Activated CD4-positive, alpha-beta T cell treated with anti-CD3 and anti-CD28 coated beads, Interleukin-2, amount 50 U/mL, for 16 hours (primary cell): ENCODE data around the gene EPHA4.
A peak's percentile ranks its signal among the peaks of the same experiment; 100 is the strongest.

Experiments
- DNase-seq: peaks from one replicate; pipeline ENCODE4 v3.0.0-alpha.2; 2020

The EPHA4 gene

DNA sequence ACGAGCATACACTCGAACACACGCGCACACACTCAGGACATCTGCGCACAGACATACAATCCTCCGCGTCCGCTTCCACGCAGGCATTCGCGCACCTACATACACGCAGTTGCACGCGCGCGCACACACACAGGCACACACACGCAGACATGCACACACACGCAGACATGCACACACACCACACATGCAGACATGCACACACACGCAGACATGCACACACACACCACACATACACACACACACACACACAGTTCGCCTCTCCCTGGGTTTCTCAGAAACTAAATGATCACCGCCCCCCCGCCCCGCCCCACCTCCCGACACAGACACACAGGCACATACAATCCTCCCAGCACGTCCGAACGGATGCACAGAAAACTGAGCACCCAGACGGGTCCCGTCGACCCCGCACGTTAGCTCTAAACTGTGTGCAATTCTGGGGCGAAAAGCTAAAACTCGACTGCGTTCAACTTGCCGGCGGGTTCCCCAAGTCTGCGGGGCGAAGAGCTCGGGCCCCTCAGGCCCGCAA is 1.0 kb downstream of the EPHA4 start:
- DNase-seq: peak; percentile 2

- DNase-seq: peak; percentile 14
Observed at GRCh38 chr2:221570321-221570935, 1.7 kb downstream of the EPHA4 start.

GRCh38 chr2:221569871-221570270 is 2.2 kb downstream of the EPHA4 start:
- DNase-seq: no peak

DNA sequence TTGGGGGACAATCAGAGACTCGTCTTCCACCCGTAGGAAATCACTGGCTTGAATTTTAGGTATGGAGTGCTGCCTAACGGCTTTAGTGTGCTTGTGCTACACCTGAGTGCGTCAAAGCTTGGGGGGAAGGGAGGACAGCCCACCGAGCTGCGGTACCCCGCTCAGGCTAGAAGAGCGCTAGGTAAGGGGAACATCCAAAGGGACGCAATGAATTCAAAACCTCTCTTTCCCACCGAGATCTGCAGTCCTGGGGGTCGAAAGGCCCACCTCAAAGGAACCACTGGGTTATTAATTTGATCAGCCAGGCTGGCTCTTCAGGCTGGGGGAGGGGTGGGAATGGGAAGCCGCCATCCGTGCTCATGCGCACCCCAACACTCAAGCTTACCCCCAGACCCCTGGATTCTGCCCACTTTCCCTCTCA is 2.7 kb downstream of the EPHA4 start:
- no peak for DNase-seq

GRCh38 chr2:221568299-221568698 is 3.8 kb downstream of the EPHA4 start:
- DNase-seq: no peak

GRCh38 chr2:221567809-221568208 is 4.3 kb downstream of the EPHA4 start:
- DNase-seq: no peak

- no peak for DNase-seq
Observed at GRCh38 chr2:221567231-221567760, 4.8 kb downstream of the EPHA4 start.

DNA sequence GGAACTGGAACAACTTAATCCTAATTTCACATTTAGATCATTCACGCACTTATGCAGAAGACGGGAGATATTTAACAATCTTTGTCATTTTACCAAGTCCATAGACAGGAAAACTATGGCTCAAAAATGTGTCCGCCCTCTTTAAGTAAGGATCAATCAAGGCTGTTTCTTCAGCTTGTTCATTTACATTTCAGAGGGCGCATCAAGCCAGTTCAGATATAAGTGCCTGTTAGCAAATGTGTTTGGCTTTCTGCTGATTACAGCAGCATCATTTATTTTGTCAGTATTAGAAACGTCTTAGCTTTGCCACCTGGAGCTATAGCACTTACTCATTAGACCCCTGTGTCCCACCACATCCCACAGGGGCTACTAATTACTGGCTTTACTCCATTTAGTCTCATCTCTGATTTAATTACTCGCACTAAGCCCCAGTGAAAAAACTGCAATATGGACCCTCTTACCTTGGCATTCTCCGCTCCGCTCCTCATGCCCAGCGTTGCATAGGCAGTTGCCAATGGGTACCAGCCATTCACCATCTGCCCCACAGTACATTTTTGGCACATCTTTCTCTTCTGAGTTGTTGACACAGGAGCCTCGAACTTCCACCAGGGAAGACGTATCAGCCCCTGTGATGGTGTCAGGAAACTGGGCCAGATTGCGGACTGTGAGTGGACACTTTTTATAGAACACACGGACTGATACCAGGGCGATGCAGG is 8.7 kb downstream of the EPHA4 start:
- no peak for DNase-seq

GRCh38 chr2:221562226-221562625 is 9.9 kb downstream of the EPHA4 start:
- DNase-seq: no peak

DNA sequence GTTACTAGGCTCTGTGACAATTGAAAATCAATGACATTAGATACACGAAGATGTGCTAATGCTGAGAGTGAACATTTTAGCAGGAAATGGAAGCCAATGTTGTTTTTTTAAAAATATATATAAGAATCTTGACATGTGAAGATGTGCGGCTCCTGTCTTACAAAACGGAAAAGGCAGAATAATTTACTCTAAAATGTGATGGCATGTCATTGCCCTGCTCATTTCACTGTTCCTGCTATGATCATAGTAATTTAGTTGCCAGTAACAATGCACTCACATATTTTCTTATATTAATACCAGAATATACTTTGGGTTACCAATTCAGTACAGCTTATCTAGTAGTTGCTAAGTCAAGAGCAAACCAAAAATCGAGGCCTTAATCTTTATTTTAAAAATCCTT is 10.3 kb downstream of the EPHA4 start:
- DNase-seq: no peak

- DNase-seq: no peak
Observed at GRCh38 chr2:221559991-221560390, 12.1 kb downstream of the EPHA4 start.

DNA sequence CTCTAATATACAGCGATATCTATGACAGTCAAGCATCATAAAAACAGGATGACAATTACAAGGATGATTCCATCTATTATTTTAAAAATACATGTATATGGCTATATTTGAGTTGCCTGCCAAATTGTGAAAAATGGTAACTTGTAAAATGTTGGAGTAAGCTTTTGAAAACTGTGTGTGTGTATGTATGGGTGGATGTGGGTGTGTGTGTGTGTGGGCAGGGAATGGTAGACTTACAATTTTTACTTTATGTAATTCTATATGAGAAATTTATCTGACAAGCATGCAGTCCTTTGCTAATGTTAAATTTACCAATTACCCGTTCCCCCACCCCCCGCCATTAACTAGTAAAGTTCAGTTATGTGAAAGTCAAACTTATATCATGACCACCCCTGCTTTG is 14.0 kb downstream of the EPHA4 start:
- no peak for DNase-seq

GRCh38 chr2:221555494-221555846 is 16.6 kb downstream of the EPHA4 start:
- no peak for DNase-seq

DNA sequence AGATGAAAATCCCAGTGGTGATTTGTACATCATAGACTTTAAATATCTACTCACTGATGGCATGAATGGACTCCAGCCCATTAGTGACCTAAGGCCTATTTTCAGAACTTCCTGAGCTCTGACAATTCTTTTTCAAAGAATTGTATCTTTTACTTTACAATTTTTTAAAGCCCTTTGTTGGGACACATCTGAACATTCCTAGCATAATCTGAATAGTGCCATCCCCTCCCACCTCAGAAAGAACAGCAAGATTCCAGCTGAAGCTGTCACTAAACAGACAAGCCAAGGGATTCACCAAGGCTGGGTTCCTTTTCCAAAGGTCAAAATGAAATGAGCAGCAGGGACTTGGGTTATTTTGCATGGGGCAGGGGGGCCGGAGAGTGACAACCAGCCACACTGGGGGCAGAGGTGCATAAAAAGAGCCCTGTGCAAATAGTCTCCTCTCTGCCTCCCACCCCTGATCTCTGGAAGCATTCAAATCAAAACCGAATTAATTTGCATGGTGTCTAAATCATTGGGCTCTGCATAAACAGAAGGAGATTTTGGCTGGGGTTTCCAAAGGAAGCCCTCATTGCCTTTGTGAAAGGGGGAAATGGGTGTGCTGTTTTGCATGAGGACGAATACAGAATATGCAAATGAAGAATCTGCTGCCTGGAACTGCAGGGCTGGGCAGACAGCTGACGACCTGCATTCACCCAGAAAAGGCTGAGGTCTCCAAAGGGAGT is 17.2 kb downstream of the EPHA4 start:
- DNase-seq: no peak

GRCh38 chr2:221553333-221553732 is 18.8 kb downstream of the EPHA4 start:
- no peak for DNase-seq

DNA sequence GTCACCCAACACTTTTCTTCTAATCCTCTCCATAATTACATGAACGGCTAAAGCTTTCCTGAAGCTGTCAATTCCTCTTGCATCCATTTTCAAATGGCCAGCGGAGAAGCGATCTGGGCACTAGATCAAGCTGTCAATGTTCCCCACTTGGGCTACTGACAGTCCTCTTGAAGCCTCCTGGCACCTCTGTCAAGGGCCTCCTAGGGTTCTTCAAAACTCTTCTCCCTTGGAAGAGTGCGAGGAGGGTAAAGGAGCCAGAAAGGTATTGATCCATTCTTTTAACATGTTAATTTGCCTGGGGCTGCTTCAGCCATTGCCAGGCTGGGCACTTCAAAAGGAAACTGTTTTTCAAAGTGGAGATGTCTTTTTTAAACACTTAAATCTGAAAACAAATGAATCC is 19.8 kb downstream of the EPHA4 start:
- no peak for DNase-seq

- DNase-seq: no peak
Observed at GRCh38 chr2:221551864-221552263, 20.2 kb downstream of the EPHA4 start.

DNA sequence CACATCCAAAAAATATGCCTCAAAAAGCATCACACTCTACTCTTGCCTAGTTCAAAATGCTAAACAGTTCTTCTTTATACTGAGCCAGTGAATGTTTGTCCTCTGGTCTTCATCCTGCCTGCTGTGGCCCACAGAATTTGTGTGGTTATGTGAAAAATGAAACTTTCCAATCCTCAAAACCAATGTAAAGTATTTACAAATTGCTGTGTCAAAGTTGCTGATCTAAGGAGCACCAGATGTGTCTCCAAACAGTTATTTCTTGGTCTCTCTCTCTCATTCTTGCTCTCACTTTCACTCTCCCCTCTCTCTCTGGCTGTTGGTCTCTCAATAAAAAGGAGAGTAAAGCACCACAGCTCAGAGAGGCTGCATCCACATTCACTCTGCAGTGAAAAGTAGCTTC is 23.0 kb downstream of the EPHA4 start:
- peak; percentile 24 for DNase-seq

GRCh38 chr2:221546505-221547225 is 25.4 kb downstream of the EPHA4 start:
- DNase-seq: no peak

- DNase-seq: no peak
Observed at GRCh38 chr2:221541131-221541735, 30.9 kb downstream of the EPHA4 start.

DNA sequence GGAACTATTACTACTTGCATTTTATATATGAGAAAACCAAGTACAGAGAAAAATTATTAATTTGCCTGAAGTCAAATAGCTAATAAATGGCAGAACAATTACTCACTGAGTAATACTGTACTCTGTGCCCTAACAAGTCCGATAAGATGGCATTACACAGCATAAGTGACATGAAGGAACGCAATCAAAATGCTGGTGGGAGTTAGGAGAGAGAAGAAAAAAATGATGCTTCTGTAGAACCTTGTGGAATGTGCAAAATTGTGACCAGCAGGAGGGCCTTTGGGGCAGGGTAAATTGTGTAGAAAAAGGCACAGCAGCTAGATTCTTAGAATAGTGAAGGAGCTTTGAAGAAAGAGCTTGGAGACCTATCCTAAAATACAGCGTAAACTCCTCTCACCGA is 32.9 kb downstream of the EPHA4 start:
- DNase-seq: no peak

DNA sequence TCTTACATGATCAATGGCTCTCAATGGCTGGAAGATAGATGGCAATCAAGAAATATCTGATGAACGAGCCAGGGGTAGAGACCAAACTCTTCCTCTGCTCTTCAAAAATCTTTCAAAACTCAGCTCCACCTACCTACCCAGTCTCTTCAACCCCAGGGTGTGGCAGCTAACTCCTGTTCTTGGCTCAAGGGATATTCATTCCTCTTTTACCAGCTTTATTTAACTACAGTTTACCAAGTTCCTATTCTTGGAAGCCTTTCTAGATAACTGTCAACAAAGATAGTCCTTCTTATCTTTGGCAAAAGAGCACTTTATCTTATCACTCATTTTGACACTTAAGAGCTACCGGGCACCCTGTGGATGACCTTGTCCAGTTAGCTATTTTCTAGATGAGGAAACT is 36.3 kb downstream of the EPHA4 start:
- no peak for DNase-seq

DNA sequence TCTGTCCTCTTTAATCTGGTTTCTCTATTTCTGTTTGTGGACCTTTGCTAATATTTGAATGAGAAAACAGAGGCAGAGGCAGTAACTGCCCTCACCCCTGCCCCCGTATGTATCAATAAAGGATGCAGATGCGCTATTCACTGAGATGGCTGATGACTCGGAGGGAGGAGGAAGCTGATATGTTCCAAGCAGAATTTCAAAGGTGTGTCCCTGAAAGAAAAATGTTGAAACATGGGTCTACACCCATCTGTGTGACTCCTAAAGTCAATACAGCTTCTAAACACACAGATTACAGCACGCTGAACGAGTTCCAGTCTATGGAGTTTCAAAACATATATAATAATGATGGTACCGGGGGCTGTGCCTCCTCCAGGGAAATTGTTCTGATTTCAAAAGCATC is 38.8 kb downstream of the EPHA4 start:
- DNase-seq: no peak
